ENCODE data around the gene ESRP2.

ESRP2 gene

GRCh38 chr16:68234188-68235107, 1.5 kb downstream of the ESRP2 start:
- no peak for TF ChIP-seq CTCF (IDR thresholded peaks at IDR 0.05; ENCODE audit: low read depth, low read length)
- DNase-seq (ENCODE audit: low read depth in 2 of 2): peak in 1 of 2 donors; percentile 10
- H3K4me3 ChIP-seq (replicated peaks in 1 of 2; ENCODE audit: low read depth in 2 of 2, low read length in 2 of 2): no peak overlapping the region

GRCh38 chr16:68233835-68234187, 2.1 kb downstream of the ESRP2 start:
- no peak overlapping the region for H3K4me3 ChIP-seq (replicated peaks in 1 of 2; ENCODE audit: low read depth in 2 of 2, low read length in 2 of 2)
- no peak for DNase-seq (ENCODE audit: low read depth in 2 of 2)
- TF ChIP-seq CTCF (IDR thresholded peaks at IDR 0.05; ENCODE audit: low read depth, low read length): no peak

GRCh38 chr16:68233085-68233834, 2.7 kb downstream of the ESRP2 start:
- TF ChIP-seq CTCF (IDR thresholded peaks at IDR 0.05; ENCODE audit: low read depth, low read length): no peak
- no peak for DNase-seq (ENCODE audit: low read depth in 2 of 2)
- no peak overlapping the region for H3K4me3 ChIP-seq (replicated peaks in 1 of 2; ENCODE audit: low read depth in 2 of 2, low read length in 2 of 2)

- H3K4me3 ChIP-seq (replicated peaks in 1 of 2; ENCODE audit: low read depth in 2 of 2, low read length in 2 of 2): no peak overlapping the region
- no peak for TF ChIP-seq CTCF (IDR thresholded peaks at IDR 0.05; ENCODE audit: low read depth, low read length)
- no peak for DNase-seq (ENCODE audit: low read depth in 2 of 2)
Observed at GRCh38 chr16:68232335-68232734, 3.6 kb downstream of the ESRP2 start.

GRCh38 chr16:68231384-68232136, 4.4 kb downstream of the ESRP2 start:
- DNase-seq (ENCODE audit: low read depth in 2 of 2): no peak
- no peak overlapping the region for H3K4me3 ChIP-seq (replicated peaks in 1 of 2; ENCODE audit: low read depth in 2 of 2, low read length in 2 of 2)
- TF ChIP-seq CTCF (IDR thresholded peaks at IDR 0.05; ENCODE audit: low read depth, low read length): no peak

GRCh38 chr16:68230956-68231355, 5.0 kb downstream of the ESRP2 start:
- no peak for DNase-seq (ENCODE audit: low read depth in 2 of 2)
- no peak overlapping the region for H3K4me3 ChIP-seq (replicated peaks in 1 of 2; ENCODE audit: low read depth in 2 of 2, low read length in 2 of 2)
- TF ChIP-seq CTCF (IDR thresholded peaks at IDR 0.05; ENCODE audit: low read depth, low read length): no peak

Measured in cardiac fibroblast (primary cell).